Measurements from ENCODE around the gene LRRC56.

Gene LRRC56

GRCh38 chr11:597166-597725 is 59.9 kb downstream of the LRRC56 start:
- H3K27me3 ChIP-seq (ENCODE audit: insufficient read depth, low read length), result no peaks in the 10 kb centered on the region
- no peak overlapping the region for H3K27ac ChIP-seq (ENCODE audit: low read depth, low read length)
- H3K4me1 ChIP-seq (ENCODE audit: insufficient read depth, low read length), result no peaks in the 10 kb centered on the region
- H3K9me3 ChIP-seq (ENCODE audit: insufficient read depth, low read depth, low read length), result no peaks in the 10 kb centered on the region
- peaks cover 92% of the 10 kb centered on the region for H3K36me3 ChIP-seq (ENCODE audit: insufficient read depth, low read length)
- no peak overlapping the region for H3K4me3 ChIP-seq (ENCODE audit: low read length)
- WGBS, result 96% methylated on average over 29 of the region's 29 CpGs
- no peak overlapping the region for H3K9ac ChIP-seq (ENCODE audit: low read depth, low read length)

GRCh38 chr11:598005-598680 is 60.8 kb downstream of the LRRC56 start:
- H3K27ac ChIP-seq (ENCODE audit: low read depth, low read length), result no peak overlapping the region
- no peak overlapping the region for H3K4me3 ChIP-seq (ENCODE audit: low read length)
- 96% methylated on average over 30 of the region's 30 CpGs for WGBS
- H3K9ac ChIP-seq (ENCODE audit: low read depth, low read length), result no peak overlapping the region
- no peaks in the 10 kb centered on the region for H3K27me3 ChIP-seq (ENCODE audit: insufficient read depth, low read length)
- H3K4me1 ChIP-seq (ENCODE audit: insufficient read depth, low read length), result no peaks in the 10 kb centered on the region
- no peaks in the 10 kb centered on the region for H3K9me3 ChIP-seq (ENCODE audit: insufficient read depth, low read depth, low read length)
- peaks cover 91% of the 10 kb centered on the region for H3K36me3 ChIP-seq (ENCODE audit: insufficient read depth, low read length)

DNA sequence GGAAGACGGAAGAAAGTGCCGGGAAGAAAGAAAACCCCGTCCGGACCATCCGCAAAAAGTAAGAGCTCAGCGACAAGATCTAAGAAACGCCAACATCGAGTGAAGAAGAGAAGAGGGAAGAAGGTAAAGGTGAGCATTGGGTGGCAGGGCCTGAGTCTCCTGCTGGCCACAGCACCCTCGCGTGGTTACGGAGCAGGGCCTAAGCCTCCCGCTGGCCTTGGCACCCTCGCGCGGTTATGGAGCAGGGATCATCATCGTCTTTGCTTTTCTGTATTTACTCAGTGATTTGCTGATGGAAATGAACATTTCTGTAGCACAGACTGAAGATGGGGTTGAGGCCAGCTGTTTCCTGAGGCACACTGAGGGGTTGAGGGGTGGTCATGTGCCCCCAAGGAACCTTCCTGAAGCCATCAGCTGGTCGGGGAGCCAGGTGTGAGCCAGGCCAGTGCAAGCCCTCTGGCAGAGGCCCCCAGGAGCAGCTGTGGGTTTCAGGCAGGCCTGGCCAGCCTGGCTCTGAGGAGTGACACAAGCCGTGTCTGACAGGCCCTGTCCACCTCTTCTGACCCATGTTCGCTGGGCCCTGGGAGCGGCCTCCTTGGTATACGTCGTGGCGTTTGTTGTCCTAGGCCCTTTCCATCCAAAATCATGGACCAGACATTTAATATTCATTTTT is 64.4 kb downstream of the LRRC56 start:
- H3K4me1 ChIP-seq (ENCODE audit: insufficient read depth, low read length), result no peaks in the 10 kb centered on the region
- H3K9ac ChIP-seq (ENCODE audit: low read depth, low read length), result no peak overlapping the region
- no peaks in the 10 kb centered on the region for H3K9me3 ChIP-seq (ENCODE audit: insufficient read depth, low read depth, low read length)
- no peak overlapping the region for H3K27ac ChIP-seq (ENCODE audit: low read depth, low read length)
- peaks cover 90% of the 10 kb centered on the region for H3K36me3 ChIP-seq (ENCODE audit: insufficient read depth, low read length)
- 97% methylated on average over 23 of the region's 23 CpGs for WGBS
- H3K4me3 ChIP-seq (ENCODE audit: low read length), result no peak overlapping the region
- H3K27me3 ChIP-seq (ENCODE audit: insufficient read depth, low read length), result no peaks in the 10 kb centered on the region

- Histone ChIP-seq H3K9ac (ENCODE audit: low read depth, low read length) (no peak overlapping the region), H3K36me3 (ENCODE audit: insufficient read depth, low read length) (peaks cover 91% of the 10 kb centered on the region), H3K27ac (ENCODE audit: low read depth, low read length) (no peak overlapping the region), H3K4me3 (ENCODE audit: low read length) (no peak overlapping the region), H3K9me3 (ENCODE audit: insufficient read depth, low read depth, low read length) (no peaks in the 10 kb centered on the region), H3K27me3 (ENCODE audit: insufficient read depth, low read length) (no peaks in the 10 kb centered on the region), H3K4me1 (ENCODE audit: insufficient read depth, low read length) (no peaks in the 10 kb centered on the region)
- 95% methylated on average over 13 of the region's 13 CpGs for WGBS
Observed at GRCh38 chr11:603154-603553, 65.8 kb downstream of the LRRC56 start.
